H9 (cell line): ENCODE measurements around the gene MINDY4B. TPM values are rescaled to one million over a fixed set of nuclear protein-coding genes. Genes with fewer than 3 reads are reported as not detected.

ENCODE experiments used
- DNase-seq: peaks from one replicate; pipeline ENCODE4 v3.0.0-alpha.2; 2017
- H2AFZ ChIP-seq: one replicate; pipeline ENCODE4 v1.6.1; 2013; ENCODE audit warnings: mild to moderate bottlenecking, low read length, control low read depth, moderate library complexity
- H2AK5ac ChIP-seq: 2 replicates; pipeline ENCODE4 v1.6.1; 2013; ENCODE audit warnings: low read length, control low read depth, mixed read lengths; ENCODE audit not compliant: insufficient read length
- H2BK120ac ChIP-seq: one replicate; pipeline ENCODE4 v1.6.1; 2013; ENCODE audit warnings: low read depth, mild to moderate bottlenecking, low read length, control low read depth, inconsistent platforms; ENCODE audit not compliant: poor library complexity, severe bottlenecking
- H2BK12ac ChIP-seq: 2 replicates; pipeline ENCODE4 v1.6.1; 2013; ENCODE audit warnings: low read length, control low read depth, mixed read lengths, low read depth; ENCODE audit not compliant: insufficient read length
- H2BK15ac ChIP-seq: 2 replicates; pipeline ENCODE4 v1.6.1; 2013; ENCODE audit warnings: low read depth, low read length, control low read depth
- H2BK20ac ChIP-seq: one replicate; pipeline ENCODE4 v1.6.1; 2013; ENCODE audit warnings: low read depth, mild to moderate bottlenecking, low read length, control low read depth, inconsistent platforms; ENCODE audit not compliant: poor library complexity, severe bottlenecking
- H2BK5ac ChIP-seq: 2 replicates; pipeline ENCODE4 v1.6.1; 2013; ENCODE audit warnings: low read length, control low read depth, mixed read lengths; ENCODE audit not compliant: insufficient read length
- H3K14ac ChIP-seq: 2 replicates; pipeline ENCODE4 v1.6.1; 2013; ENCODE audit warnings: low read length, control low read depth; ENCODE audit not compliant: insufficient read depth
- H3K18ac ChIP-seq: 2 replicates; pipeline ENCODE4 v1.6.1; 2013; ENCODE audit warnings: low read depth, mild to moderate bottlenecking, mixed read lengths, low read length, control low read depth; ENCODE audit not compliant: insufficient read length
- H3K23ac ChIP-seq: 2 replicates; pipeline ENCODE4 v1.6.1; 2013; ENCODE audit warnings: low read length, control low read depth, mixed read lengths, low read depth; ENCODE audit not compliant: insufficient read length
- H3K23me2 ChIP-seq: 2 replicates; pipeline ENCODE4 v1.6.1; 2013; ENCODE audit warnings: low read depth, mild to moderate bottlenecking, mixed read lengths, low read length, control low read depth; ENCODE audit not compliant: insufficient read length, poor library complexity, severe bottlenecking
- H3K27ac ChIP-seq: 2 replicates; pipeline ENCODE4 v1.5.1; 2013; ENCODE audit warnings: low read length, control low read depth, mixed read lengths, low read depth; ENCODE audit not compliant: insufficient read length
- H3K27me3 ChIP-seq: 2 replicates; pipeline ENCODE4 v1.6.1; 2013; ENCODE audit warnings: low read length, control low read depth, inconsistent platforms; ENCODE audit not compliant: insufficient read depth
- H3K4ac ChIP-seq: 2 replicates; pipeline ENCODE4 v1.6.1; 2013; ENCODE audit warnings: low read depth, mild to moderate bottlenecking, control low read depth, inconsistent platforms, low read length, moderate library complexity
- H3K4me1 ChIP-seq: 2 replicates; pipeline ENCODE4 v1.6.1; 2013; ENCODE audit warnings: low read length, control low read depth, inconsistent platforms; ENCODE audit not compliant: insufficient read depth
- H3K4me2 ChIP-seq: 2 replicates; pipeline ENCODE4 v1.6.1; 2013; ENCODE audit warnings: low read length, control low read depth, mixed read lengths; ENCODE audit not compliant: insufficient read length, insufficient read depth
- H3K56ac ChIP-seq: 2 replicates; pipeline ENCODE4 v1.6.1; 2013; ENCODE audit warnings: low read depth, mild to moderate bottlenecking, mixed read lengths, low read length, control low read depth; ENCODE audit not compliant: insufficient read length
- H3K79me1 ChIP-seq: 2 replicates; pipeline ENCODE4 v1.6.1; 2013; ENCODE audit warnings: low read depth, mild to moderate bottlenecking, moderate library complexity, low read length, control low read depth, inconsistent platforms; ENCODE audit not compliant: insufficient read depth, poor library complexity, severe bottlenecking
- H3K79me2 ChIP-seq: 2 replicates; pipeline ENCODE4 v1.6.1; 2013; ENCODE audit warnings: low read length, control low read depth, inconsistent platforms; ENCODE audit not compliant: insufficient read depth
- H3K9ac ChIP-seq: 2 replicates; pipeline ENCODE4 v1.6.1; 2013; ENCODE audit warnings: low read length, control low read depth, mixed read lengths; ENCODE audit not compliant: insufficient read length; ENCODE audit errors: extremely low read depth
- H3K9me3 ChIP-seq: one replicate; pipeline ENCODE4 v1.6.1; 2013; ENCODE audit warnings: low read depth, low read length, inconsistent platforms; ENCODE audit not compliant: control insufficient read depth
- H3T11ph ChIP-seq: one replicate; pipeline ENCODE4 v1.6.1; 2013; ENCODE audit warnings: mild to moderate bottlenecking, low read length, control low read depth, inconsistent platforms
- H4K20me1 ChIP-seq: one replicate; pipeline ENCODE4 v1.6.1; 2013; ENCODE audit not compliant: control insufficient read depth, insufficient read length, insufficient read depth
- H4K5ac ChIP-seq: 2 replicates; pipeline ENCODE4 v1.6.1; 2013; ENCODE audit warnings: low read depth, mild to moderate bottlenecking, mixed read lengths, low read length, control low read depth; ENCODE audit not compliant: insufficient read length
- H4K8ac ChIP-seq: replicated peaks from 2 replicates; pipeline ENCODE4 v1.6.1; 2013; ENCODE audit warnings: low read length, control low read depth, mixed read lengths, low read depth; ENCODE audit not compliant: insufficient read length
- H4K91ac ChIP-seq: 2 replicates; pipeline ENCODE4 v1.6.1; 2013; ENCODE audit warnings: low read depth, mild to moderate bottlenecking, moderate library complexity, mixed read lengths, low read length, control low read depth; ENCODE audit not compliant: insufficient read length
- H3K27ac Mint-ChIP-seq, 3 experiments: 2 replicates in 2 of 3; 3 replicates in 1 of 3; pipeline ENCODE4 v1.8.0; 2020 to 2021; ENCODE audit warnings: mixed read lengths in 3 of 3, mild to moderate bottlenecking in 1 of 3, moderate library complexity in 1 of 3
- H3K27me3 Mint-ChIP-seq: 2 replicates; pipeline ENCODE4 v1.8.0; 2021; ENCODE audit warnings: low read depth, mild to moderate bottlenecking, moderate library complexity, mixed read lengths
- H3K36me3 Mint-ChIP-seq, 3 experiments: 2 replicates in 2 of 3; 3 replicates in 1 of 3; pipeline ENCODE4 v1.8.0; 2020 to 2021; ENCODE audit warnings: low read depth in 3 of 3, mixed read lengths in 3 of 3; ENCODE audit not compliant: insufficient read depth in 1 of 3
- H3K4me1 Mint-ChIP-seq, 2 experiments: 2 replicates each; pipeline ENCODE4 v1.8.0; 2020; ENCODE audit warnings: mixed read lengths in 2 of 2
- H3K4me3 Mint-ChIP-seq, 2 experiments: 2 replicates in 1 of 2; 3 replicates in 1 of 2; pipeline ENCODE4 v1.8.0; 2020 to 2021; ENCODE audit warnings: mild to moderate bottlenecking in 2 of 2, mixed read lengths in 2 of 2, moderate library complexity in 1 of 2
- H3K9me3 Mint-ChIP-seq, 2 experiments: 2 replicates in 1 of 2; 3 replicates in 1 of 2; pipeline ENCODE4 v1.8.0; 2020; ENCODE audit warnings: mild to moderate bottlenecking in 2 of 2, mixed read lengths in 2 of 2, moderate library complexity in 1 of 2
- WGBS: extraction: QIAGEN DNeasy Blood & Tissue Kit; methylation state at CpG from one replicate; pipeline ENCODE4 v1.1.7; 2013; ENCODE audit warnings: missing lambda C conversion rate, low lambda C conversion rate, mixed read lengths; ENCODE audit not compliant: insufficient read length; ENCODE audit errors: extremely low coverage; 5-methylcytosine and 5-hydroxymethylcytosine counted together
- total RNA-seq: library from RNA; stranded (reverse); gene quantifications from 2 replicates; pipeline ENCODE4 v1.2.1, GENCODE V29; 2021
- TF ChIP-seq, protein P1 (sequence below): fragments of 200-600 bp; sonication (generic); conservative IDR thresholded peaks from 3 replicates; pipeline ENCODE4 v1.8.0; 2021; ENCODE audit warnings: antibody characterized with exemption, mild to moderate bottlenecking

Gene MINDY4B
- total RNA-seq, 1 experiment from 2014 or later, result not detected

GRCh38 chr3:150912501-150912900 lies 7.3 kb upstream of the MINDY4B start:
- no CpG with 5 or more reads among the region's 3 CpGs for WGBS
- H4K5ac ChIP-seq, result no peak overlapping the region
- TF ChIP-seq, protein P1, sequence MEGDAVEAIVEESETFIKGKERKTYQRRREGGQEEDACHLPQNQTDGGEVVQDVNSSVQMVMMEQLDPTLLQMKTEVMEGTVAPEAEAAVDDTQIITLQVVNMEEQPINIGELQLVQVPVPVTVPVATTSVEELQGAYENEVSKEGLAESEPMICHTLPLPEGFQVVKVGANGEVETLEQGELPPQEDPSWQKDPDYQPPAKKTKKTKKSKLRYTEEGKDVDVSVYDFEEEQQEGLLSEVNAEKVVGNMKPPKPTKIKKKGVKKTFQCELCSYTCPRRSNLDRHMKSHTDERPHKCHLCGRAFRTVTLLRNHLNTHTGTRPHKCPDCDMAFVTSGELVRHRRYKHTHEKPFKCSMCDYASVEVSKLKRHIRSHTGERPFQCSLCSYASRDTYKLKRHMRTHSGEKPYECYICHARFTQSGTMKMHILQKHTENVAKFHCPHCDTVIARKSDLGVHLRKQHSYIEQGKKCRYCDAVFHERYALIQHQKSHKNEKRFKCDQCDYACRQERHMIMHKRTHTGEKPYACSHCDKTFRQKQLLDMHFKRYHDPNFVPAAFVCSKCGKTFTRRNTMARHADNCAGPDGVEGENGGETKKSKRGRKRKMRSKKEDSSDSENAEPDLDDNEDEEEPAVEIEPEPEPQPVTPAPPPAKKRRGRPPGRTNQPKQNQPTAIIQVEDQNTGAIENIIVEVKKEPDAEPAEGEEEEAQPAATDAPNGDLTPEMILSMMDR, result no peak
- no peak for DNase-seq
- H2BK12ac ChIP-seq, result no peak overlapping the region
- no peaks in the 10 kb centered on the region for H3K9me3 ChIP-seq
- H4K8ac ChIP-seq, result no peak overlapping the region
- no peak overlapping the region for H2AK5ac ChIP-seq
- H2BK20ac ChIP-seq, result no peak overlapping the region
- no peak overlapping the region for H3K56ac ChIP-seq
- no peak overlapping the region for H3K23ac ChIP-seq
- Mint-ChIP-seq H3K4me1 (peaks cover 0 to 3% of the 10 kb centered on the region in 2 experiments; a peak in 2 of 4 replicates), H3K27me3 (no peaks in the 10 kb centered on the region; the same call in 1 of the 2 replicates), H3K9me3 (no peaks in the 10 kb centered on the region), H3K27ac (no peak overlapping the region), H3K4me3 (no peak overlapping the region), H3K36me3 (no peaks in the 10 kb centered on the region)
- H3K4me1 ChIP-seq, result no peaks in the 10 kb centered on the region
- H3K4me2 ChIP-seq, result no peak overlapping the region
- H3T11ph ChIP-seq, result no peak overlapping the region
- H3K79me2 ChIP-seq, result no peaks in the 10 kb centered on the region
- no peak overlapping the region for H2BK15ac ChIP-seq
- no peak overlapping the region for H2BK120ac ChIP-seq
- no peak overlapping the region for H4K91ac ChIP-seq
- no peaks in the 10 kb centered on the region for H4K20me1 ChIP-seq
- no peak overlapping the region for H2BK5ac ChIP-seq
- H3K9ac ChIP-seq, result no peak overlapping the region
- H2AFZ ChIP-seq, result no peak overlapping the region
- H3K18ac ChIP-seq, result no peak overlapping the region
- H3K27me3 ChIP-seq, result no peaks in the 10 kb centered on the region
- no peaks in the 10 kb centered on the region for H3K79me1 ChIP-seq
- H3K4ac ChIP-seq, result no peak overlapping the region
- H3K23me2 ChIP-seq, result no peaks in the 10 kb centered on the region
- H3K14ac ChIP-seq, result no peak overlapping the region
- no peak overlapping the region for H3K27ac ChIP-seq
